ENCODE results near the gene PLTP. TPM values are rescaled to one million over a fixed set of nuclear protein-coding genes. Genes with fewer than 3 reads are reported as not detected.
A peak's percentile ranks its signal among the peaks of the same experiment; 100 is the strongest.

The PLTP gene
- total RNA-seq, 6 experiments from 2014 or later = 9.6 to 70.2 (median 35.6) TPM

DNA sequence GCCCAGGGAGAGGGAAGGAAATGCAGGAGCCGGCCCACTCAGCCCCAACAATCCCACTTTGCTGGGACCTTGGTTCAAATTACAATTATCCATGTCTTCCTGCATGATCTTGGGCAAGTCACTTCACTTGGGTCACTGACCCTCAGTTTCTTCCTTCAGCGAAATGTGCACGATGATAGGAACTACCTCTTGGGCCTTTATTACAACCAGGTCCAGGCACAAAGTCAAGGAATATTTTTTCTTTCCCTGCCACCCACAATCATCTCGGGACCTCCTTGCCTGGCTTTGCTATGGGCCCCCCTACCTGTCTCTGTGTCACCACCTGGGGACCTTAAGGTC is 358 bp upstream of the PLTP start:
- DNase-seq = no peak
- H3K27ac ChIP-seq = peak overlapping the region in 2 of 3 donors; percentile 65 to 69
- ATAC-seq = no peak

DNA sequence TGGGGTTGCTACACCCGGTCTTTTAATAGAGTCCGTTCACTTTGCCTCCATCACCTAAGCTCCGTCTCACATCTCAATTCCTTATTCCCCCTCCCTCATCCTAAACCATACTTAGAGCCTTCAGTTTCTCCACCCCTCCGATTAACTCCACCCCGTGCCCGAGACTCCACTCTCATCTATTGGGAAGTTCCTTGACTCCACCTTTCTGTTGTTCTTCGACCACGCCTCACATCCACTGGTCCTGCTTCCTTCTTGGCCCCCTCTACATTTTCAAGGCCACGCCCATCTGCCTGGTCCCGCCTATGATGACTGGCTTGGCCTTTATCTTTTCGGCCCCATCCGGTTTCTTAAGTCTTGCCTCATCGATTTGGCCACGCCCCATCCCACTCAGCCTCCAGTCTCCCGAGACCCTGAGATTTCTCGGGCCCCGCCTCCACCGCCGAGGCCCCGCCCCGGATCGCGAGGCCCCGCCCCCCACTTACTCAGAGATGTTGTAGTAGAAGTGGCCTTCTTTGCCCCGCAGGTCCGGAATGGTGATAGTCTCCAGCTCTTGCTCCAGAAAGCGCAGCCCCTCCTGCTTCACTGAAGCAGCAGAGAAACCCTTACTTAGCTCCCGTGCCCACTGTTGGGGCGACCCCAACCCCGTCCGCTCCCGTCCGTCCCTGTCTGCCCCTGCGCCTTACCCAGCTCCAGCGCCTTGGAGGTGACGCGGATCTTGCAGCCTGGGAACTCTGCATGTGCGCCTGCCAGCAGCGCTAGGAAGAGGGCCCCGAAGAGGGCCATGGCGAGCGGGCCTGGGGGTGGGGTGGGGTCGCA is 1.1 kb downstream of the PLTP start:
- Histone ChIP-seq H3K9me3 (no peaks in the 10 kb centered on the region), H3K4me1 (peaks cover 0 to 2% (median 0%) of the 10 kb centered on the region in 4 donors), H3K4me3 (peak overlapping the region; percentile 20 to 46 (median 22)), H3K27me3 (no peaks in the 10 kb centered on the region), H3K36me3 (no peaks in the 10 kb centered on the region), H3K27ac (peak overlapping the region; percentile 47 to 69 (median 65))
- intact Hi-C loops (cut with DNase I) = no loop called here
- TF ChIP-seq POLR2A (IDR thresholded peaks at IDR 0.05) = peak; percentile 32
- TF ChIP-seq, protein P1, sequence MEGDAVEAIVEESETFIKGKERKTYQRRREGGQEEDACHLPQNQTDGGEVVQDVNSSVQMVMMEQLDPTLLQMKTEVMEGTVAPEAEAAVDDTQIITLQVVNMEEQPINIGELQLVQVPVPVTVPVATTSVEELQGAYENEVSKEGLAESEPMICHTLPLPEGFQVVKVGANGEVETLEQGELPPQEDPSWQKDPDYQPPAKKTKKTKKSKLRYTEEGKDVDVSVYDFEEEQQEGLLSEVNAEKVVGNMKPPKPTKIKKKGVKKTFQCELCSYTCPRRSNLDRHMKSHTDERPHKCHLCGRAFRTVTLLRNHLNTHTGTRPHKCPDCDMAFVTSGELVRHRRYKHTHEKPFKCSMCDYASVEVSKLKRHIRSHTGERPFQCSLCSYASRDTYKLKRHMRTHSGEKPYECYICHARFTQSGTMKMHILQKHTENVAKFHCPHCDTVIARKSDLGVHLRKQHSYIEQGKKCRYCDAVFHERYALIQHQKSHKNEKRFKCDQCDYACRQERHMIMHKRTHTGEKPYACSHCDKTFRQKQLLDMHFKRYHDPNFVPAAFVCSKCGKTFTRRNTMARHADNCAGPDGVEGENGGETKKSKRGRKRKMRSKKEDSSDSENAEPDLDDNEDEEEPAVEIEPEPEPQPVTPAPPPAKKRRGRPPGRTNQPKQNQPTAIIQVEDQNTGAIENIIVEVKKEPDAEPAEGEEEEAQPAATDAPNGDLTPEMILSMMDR (IDR thresholded peaks at IDR 0.05) = no peak
- peak; percentile 80 to 84 (median 83) for ATAC-seq
- WGBS (ENCODE audit: insufficient coverage, low coverage, low lambda C conversion rate, missing lambda C conversion rate) = 18% methylated on average over 25 of the region's 43 CpGs
- DNase-seq = peak; percentile 89 to 93 (median 93)

More for the DNA sequence above, 358 bp upstream of the PLTP start:
- Histone ChIP-seq H3K36me3 (no peaks in the 10 kb centered on the region), H3K9me3 (no peaks in the 10 kb centered on the region), H3K27me3 (no peaks in the 10 kb centered on the region), H3K4me1 (peaks cover 0 to 2% (median 0%) of the 10 kb centered on the region in 4 donors), H3K4me3 (peak overlapping the region in 2 of 3 donors; percentile 20 to 46)
- 26% methylated on average over 4 of the region's 4 CpGs for WGBS (ENCODE audit: insufficient coverage, low coverage, low lambda C conversion rate, missing lambda C conversion rate)
- TF ChIP-seq, protein P1 (IDR thresholded peaks at IDR 0.05) = no peak
- no peak for TF ChIP-seq POLR2A (IDR thresholded peaks at IDR 0.05)
- intact Hi-C loops (cut with DNase I) = no loop called here

- DNase-seq = no peak
- intact Hi-C loops (cut with DNase I) = no loop called here
- Histone ChIP-seq H3K9me3 (no peaks in the 10 kb centered on the region), H3K27me3 (no peaks in the 10 kb centered on the region), H3K36me3 (no peaks in the 10 kb centered on the region), H3K4me1 (peaks cover 0 to 2% (median 0%) of the 10 kb centered on the region in 4 donors), H3K27ac (no peak overlapping the region), H3K4me3 (no peak overlapping the region)
- ATAC-seq = no peak
- TF ChIP-seq, protein P1 (IDR thresholded peaks at IDR 0.05) = no peak
- TF ChIP-seq POLR2A (IDR thresholded peaks at IDR 0.05) = no peak
- 63% methylated on average over 12 of the region's 22 CpGs for WGBS (ENCODE audit: insufficient coverage, low coverage, low lambda C conversion rate, missing lambda C conversion rate)
These were observed 1.9 kb downstream of the PLTP start for GRCh38 chr20:45909817-45910669.

DNA sequence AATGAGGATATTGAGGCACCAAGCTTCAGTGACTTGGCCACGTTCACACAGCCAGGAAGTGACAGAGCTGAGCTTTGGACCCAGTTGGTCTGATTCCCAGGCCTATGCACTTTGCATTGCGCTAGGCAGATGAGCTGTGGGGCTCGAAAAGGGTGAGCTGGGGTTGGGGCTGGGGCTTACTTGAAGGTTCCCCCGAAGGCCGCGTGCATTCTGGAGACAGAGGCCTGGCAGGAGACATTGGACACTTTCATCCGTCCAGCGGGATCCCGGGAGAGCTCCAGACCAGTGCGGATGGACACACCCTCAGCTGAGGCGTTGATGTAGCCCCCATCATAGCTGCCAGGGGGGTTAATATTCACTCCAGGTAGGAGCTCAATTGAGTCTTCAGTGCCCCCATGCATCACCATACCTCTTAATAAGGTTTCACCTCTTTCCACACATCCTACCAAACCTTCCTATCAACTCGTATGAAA is 2.6 kb downstream of the PLTP start:
- H3K4me1 ChIP-seq = peaks cover 0 to 2% (median 0%) of the 10 kb centered on the region in 4 donors
- TF ChIP-seq, protein P1 (IDR thresholded peaks at IDR 0.05) = no peak
- TF ChIP-seq POLR2A (IDR thresholded peaks at IDR 0.05) = no peak
- H3K4me3 ChIP-seq = no peak overlapping the region
- DNase-seq (no peak), ATAC-seq (no peak)
- no peak overlapping the region for H3K27ac ChIP-seq
- WGBS (ENCODE audit: insufficient coverage, low coverage, low lambda C conversion rate, missing lambda C conversion rate) = 36% methylated on average over 2 of the region's 12 CpGs
- no peaks in the 10 kb centered on the region for H3K9me3 ChIP-seq
- H3K36me3 ChIP-seq = no peaks in the 10 kb centered on the region
- H3K27me3 ChIP-seq = no peaks in the 10 kb centered on the region
- intact Hi-C loops (cut with DNase I) = no loop called here
